CD4-positive, alpha-beta T cell treated with Interleukin-2 at 100 ng/mL for 4 hours (primary cell): ENCODE measurements around the gene BBLN.
"Not testable (repeated sequence)": the region's sequence is repeated elsewhere in the genome, so short reads cannot be mapped to it uniquely, and the experiment has no call there.

Experiments used
- DNase-seq: peaks from one replicate; pipeline ENCODE4 v3.0.0-alpha.2; 2020; ENCODE audit warnings: low spot score

The BBLN gene

GRCh38 chr9:128124873-128125579 is 35.0 kb upstream of the BBLN start:
- DNase-seq = peak; percentile 41

GRCh38 chr9:128125580-128126354 is 34.3 kb upstream of the BBLN start:
- no peak for DNase-seq

- peak; percentile 85 for DNase-seq
Observed at GRCh38 chr9:128127568-128127989, 32.5 kb upstream of the BBLN start, which contains the start of gene PTGES2. Gene PTGES2 (minus strand): TSS chr9:128127729. CDS start chr9:128127717, 12 bp downstream.

GRCh38 chr9:128127990-128128835 is 31.9 kb upstream of the BBLN start:
- peak; percentile 91 for DNase-seq

GRCh38 chr9:128128836-128129590 is 31.1 kb upstream of the BBLN start:
- no peak for DNase-seq

GRCh38 chr9:128129976-128130590 is 30.0 kb upstream of the BBLN start:
- DNase-seq = peak; percentile 61

GRCh38 chr9:128130651-128131050 is 29.4 kb upstream of the BBLN start:
- not testable (repeated sequence) for DNase-seq

- DNase-seq = not testable (repeated sequence)
Observed at GRCh38 chr9:128131346-128131745, 28.7 kb upstream of the BBLN start.

GRCh38 chr9:128132139-128132538 is 27.9 kb upstream of the BBLN start:
- not testable (repeated sequence) for DNase-seq

GRCh38 chr9:128135561-128135960 is 24.5 kb upstream of the BBLN start:
- DNase-seq = not testable (repeated sequence)

GRCh38 chr9:128136816-128137793 is 23.0 kb upstream of the BBLN start:
- DNase-seq = no peak

- no peak for DNase-seq
Observed at GRCh38 chr9:128138001-128138400, 22.1 kb upstream of the BBLN start.

- no peak for DNase-seq
Observed at GRCh38 chr9:128139621-128140020, 20.4 kb upstream of the BBLN start.

- no peak for DNase-seq
Observed at GRCh38 chr9:128141604-128142003, 18.5 kb upstream of the BBLN start.

GRCh38 chr9:128142061-128142460 is 18.0 kb upstream of the BBLN start:
- no peak for DNase-seq

GRCh38 chr9:128142596-128142995 is 17.5 kb upstream of the BBLN start:
- DNase-seq = no peak

GRCh38 chr9:128143525-128144238 is 16.4 kb upstream of the BBLN start:
- DNase-seq = no peak

GRCh38 chr9:128144239-128145181 is 15.6 kb upstream of the BBLN start:
- no peak for DNase-seq
